Activated CD8-positive, alpha-beta memory T cell treated with anti-CD3 and anti-CD28 coated beads, Interleukin-2, amount 50 U/mL, for 48 hours (primary cell): Measurements from ENCODE around the gene TMEM72.
"Not testable (repeated sequence)": the region's sequence is repeated elsewhere in the genome, so short reads cannot be mapped to it uniquely, and the experiment has no call there.

Experiments
- DNase-seq: peaks from one replicate; pipeline ENCODE4 v3.0.0-alpha.2; 2020

The TMEM72 gene

DNA sequence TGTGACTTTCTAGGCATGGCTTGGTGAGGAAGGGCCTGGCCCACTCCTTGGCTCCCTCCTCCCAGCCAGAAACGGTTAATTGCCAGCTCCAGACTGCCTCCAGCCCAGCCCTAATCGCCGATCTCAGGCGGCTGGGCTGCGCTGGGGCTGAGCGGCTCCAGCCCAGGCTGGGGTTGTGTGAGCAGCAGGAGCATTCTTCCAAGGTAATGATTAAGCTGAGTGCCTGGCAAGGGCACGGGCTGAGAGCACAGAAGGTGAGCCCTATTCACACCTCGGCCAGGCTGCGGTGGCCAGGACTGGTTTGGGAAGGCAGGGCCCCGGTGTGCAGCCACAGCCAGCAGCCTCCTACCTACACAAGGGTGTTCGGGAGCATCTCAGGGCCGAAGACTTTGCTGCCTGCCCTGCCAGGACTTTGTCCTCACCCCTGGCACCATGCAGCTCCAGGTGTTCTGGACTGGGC, at the start of gene TMEM72:
TMEM72 (plus strand) TSS at position 257 of the 460 bp plus-strand sequence; CDS start at position 433, 176 bp downstream.
- no peak for DNase-seq

DNA sequence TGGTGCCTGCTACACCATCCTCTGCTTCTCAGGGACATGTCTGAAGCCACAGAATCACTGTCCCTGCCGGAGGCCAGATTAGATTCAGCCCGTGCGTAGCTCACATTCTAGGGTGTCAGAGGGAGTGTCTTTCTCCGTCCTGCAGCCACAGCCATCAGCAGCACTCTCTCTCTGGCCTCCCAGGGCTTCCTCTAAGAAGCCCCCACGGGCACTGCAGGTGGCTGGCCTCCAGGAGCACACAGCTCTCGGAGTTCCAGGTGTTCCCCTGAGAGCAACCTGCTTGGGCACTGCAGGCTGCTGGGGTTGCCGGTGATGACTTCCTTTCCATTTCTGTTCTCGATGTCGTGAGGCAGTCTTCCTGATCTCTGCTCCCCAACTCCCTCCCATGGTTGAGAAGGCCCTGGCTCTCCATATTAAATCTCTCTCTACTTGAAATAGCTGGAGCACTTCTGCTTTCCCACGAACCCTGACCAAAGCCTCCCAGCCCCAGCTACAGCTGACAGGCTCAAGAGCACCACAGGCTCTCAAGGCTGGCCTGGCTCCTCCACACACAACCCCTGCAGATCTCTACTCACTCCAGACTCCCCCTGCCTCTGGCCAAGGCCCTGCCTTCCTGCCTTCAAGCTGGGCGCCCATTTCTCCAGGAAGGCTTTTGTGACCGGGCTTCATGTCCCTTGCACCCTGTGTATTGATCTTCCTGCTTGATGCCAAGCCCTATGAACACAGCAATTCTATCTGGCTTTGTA, 49.0 kb upstream of the TMEM72 start:
- no peak for DNase-seq

DNA sequence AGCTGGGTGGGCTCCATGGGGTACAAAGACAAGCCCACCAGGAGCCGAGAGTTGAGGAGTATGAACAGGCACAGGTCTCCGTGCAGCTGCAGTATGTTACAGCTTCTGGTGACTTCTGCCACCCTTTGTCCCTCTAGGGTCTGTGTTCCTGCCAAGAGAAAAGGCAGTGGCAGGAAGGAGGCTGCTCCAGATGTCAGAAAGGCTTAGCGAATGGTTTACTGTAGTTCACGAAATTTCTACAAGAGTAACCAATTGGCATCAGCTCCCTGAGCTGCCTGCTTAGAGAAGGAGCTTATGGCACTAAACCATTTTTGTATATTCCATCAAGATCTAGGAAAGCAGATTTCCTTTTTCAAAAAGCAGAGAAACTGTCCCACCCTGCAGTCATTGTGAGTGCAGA, 48.2 kb upstream of the TMEM72 start:
- no peak for DNase-seq

DNA sequence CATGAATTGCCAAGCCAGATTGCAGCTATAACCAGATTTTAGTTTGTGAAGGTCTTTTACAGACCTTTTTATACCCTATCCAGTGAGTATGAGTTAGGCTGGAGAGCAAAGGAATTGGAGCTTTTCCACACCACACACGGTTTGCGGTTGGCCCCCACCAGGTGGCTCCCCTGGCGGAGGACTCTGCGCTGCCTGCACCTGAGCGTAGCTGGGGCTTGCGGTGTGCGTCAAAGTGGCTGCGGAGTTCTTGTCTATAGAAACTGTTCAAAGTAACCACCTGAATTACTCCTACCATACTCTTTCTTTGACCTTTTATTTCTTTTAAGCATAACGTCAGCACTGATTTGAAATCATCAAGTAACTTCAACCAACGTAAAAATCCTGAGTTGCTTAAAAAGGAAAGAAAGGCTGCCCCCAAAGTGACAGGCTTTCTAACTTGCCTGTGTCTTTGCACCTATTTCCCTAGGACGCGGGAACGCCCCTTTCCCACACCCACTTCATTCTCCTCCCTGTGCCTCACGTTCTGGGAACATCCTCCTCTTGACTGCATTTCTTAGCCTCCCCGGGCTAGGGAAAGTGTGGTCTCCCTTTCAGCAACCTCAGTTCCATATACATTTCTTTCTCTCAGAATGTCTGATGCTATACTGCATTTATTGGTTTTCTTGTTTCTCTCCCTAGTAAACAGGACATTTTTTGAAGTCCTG, 47.6 kb upstream of the TMEM72 start:
- DNase-seq: no peak

DNA sequence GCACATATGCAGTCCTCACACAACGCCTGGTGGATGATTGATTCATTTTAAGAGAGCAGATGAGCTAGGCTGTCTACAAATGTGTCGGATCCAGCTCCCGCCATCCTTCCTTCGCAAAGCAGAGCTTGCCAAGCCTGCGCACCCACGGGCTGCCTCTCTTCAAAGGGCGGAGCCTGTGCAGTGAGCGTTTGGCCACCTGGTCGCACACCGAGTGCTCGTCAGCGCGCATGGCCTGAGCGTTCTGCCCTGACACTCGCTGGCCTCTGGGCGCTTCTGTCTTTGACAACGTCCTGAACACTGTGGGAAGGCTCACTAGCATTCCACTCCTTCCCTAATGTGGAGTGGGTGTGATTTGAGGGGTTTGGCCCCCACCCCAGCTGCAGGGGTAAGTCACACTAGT, 47.1 kb upstream of the TMEM72 start:
- no peak for DNase-seq

DNA sequence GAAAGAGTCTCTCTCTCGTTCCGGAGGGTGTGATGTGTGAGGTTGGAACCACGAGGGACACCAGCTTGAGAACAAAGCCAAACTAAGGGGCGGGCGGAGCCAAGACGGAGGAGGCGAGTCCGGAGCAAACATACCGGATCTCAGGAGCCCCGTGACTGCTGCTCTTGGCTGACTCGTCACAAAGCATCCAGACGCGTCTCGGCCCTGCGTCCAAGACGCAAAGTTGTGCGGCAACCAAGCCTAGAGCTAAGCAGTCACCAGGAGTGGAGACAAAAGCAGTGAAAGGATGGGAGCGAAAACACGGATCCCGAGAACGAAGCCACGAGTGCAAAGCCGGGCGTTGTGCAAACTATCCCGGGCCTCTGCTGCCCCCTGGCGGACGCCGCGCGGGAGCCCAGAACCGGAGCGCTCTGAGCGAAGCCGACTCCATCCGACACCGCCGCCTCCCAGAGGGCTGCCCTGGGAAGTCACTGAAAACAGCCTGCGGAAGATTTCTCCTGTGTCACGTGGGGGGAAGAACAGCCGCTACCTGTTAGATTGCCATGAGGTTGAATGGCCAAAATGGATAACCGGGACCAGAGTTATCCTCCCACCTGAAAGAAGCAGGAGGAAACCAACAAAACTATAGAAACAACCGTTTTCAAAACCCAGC, 46.4 kb upstream of the TMEM72 start:
- DNase-seq: peak; percentile 98

DNA sequence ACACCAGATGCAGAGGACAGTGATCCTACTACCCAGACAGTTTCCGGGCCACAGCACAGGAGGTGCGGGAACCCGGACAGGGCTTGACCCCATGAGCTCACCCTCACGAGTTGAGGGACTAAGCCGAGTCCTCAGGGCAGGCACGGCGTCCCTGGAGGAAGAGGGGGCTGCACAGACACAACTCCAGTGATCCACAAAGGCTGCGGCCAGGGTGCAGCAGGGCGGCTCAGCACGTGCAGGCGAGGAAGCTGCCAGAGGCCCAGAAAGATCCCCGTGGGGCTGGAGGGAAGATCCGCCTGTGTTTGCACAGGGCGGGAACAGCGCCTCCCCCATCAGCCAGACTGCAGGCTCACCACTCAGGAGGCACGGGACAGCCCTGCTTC, 45.9 kb upstream of the TMEM72 start:
- no peak for DNase-seq

DNA sequence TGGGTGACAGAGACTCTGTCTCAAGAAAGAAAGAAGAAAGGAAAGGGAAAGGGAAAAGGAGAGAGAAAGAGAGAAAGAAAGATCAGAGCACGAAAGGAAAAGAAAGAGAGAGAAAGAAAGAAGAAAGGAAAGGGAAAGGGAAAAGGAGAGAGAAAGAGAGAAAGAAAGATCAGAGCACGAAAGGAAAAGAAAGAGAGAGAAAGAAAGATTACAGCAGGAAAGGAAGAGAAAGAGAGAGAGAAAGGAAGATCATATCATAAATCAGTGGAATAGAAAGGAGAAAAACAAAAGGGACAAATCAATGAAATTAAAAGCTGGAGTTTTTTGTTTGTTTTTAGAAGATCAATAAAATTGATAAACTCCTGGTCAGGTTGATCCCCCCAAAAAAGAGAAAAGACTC, 44.8 kb upstream of the TMEM72 start:
- DNase-seq: not testable (repeated sequence)

DNA sequence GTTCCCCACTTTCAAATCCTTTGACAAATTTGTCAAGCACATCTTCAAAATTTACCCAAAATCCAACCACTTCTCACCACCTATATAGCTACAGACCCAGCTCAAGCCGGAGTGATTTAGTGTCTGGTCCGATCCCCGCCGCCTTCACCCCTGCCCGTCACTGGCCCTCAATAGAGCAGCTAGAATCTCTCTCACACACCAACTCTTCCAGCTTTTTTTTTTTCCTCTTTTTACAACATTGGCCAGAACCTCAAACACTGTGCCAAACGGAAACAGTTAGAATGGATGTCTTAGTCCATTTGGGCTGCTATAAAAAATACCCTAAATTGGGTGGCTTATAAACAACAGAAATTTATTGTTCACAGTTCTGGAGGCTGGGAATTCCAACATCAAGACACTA, 41.1 kb upstream of the TMEM72 start:
- DNase-seq: no peak

DNA sequence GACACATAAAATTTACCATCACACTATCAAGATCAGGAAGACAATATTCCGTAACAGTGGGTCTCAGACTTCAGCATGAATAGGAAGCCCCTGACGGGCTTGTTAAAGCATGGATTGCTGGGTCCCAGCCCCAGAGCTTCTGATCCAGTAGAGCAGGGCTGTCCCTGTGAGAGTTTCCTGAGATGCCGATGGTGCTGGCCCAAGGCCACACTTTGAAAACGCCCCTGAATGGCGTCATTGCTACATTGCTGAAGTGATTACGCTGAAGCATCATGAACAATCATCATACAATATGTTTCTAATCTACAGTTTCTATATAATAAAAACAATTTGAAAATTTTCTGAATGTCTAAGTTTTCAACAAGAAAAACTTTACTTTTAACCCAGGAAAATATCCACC, 38.0 kb upstream of the TMEM72 start:
- no peak for DNase-seq

DNA sequence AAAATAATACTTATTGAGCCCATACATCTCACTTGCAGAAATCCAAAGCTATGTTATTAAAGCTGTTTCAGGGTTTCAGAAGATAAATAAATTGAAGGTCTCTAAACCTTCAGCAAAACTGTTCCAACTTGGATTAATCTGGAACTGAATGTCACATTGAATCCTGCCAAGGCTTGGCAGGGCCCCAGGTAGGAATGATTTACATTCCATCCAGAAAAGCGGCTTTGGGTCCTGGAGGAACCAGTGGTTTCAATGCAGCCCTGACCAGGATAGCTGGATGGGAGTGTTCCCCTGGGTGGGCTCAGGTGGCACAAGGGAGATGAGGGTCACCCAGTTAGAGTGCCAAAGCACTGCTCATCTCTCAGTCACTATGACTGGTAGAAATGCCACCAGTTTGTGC, 37.0 kb upstream of the TMEM72 start:
- no peak for DNase-seq

DNA sequence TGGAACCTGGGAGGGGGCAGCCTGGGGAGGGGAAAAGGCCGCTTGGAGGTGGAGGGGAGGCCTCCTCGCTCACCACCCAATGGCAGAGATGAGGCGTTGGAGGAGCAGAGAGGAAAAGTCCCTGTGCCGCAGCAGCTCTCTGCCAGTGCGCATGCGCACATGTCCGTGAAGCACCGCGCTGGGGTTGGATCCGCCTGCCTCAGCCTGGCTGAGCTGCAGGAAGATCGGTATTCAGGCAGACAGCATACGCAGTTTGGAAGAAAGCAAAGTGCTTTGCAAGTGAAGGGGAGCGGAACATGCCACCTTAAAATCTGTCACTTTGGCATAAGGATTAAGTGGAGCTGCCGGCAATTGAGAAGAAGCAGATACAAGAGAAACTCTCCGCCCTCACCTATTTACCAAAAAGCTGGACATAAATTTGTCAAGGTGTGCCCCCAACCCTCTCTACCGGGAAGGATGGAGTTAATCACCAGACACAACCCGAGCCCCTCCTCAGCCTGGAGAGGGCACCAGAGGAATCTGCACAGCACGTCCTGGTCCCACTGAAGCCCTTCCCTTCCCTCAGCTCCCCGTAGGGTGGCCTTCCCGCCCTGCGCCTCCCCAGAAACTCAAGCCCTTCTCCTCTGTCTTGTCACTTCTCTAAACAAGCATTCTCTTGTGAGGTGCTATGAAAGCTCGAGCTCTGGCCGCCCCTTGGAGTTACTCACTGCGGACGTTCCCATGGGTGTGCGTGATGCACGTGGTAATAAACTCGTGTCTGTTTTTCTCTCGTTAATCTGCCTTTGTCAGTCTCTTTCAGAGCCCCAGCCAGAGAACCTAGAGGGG, 32.2 kb upstream of the TMEM72 start:
- DNase-seq: peak; percentile 86

DNA sequence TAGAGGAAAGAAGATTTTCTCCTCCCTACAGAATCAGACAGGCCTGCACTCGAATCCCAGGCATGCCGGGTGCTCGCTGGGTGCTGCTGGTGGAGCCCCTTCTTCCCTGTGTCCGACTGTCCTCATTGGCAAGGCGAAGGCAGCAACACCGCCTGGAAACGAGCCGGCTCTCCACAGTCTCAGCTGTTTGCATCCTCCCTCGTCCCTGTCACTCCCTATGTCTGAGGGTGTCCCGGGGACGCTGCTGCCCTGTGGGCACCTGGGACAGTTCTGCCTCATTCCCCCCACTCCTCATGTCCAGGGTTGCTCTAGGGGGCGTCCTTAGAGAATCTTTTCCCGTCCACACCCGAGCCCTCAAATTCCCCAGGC, 31.6 kb upstream of the TMEM72 start:
- DNase-seq: no peak

DNA sequence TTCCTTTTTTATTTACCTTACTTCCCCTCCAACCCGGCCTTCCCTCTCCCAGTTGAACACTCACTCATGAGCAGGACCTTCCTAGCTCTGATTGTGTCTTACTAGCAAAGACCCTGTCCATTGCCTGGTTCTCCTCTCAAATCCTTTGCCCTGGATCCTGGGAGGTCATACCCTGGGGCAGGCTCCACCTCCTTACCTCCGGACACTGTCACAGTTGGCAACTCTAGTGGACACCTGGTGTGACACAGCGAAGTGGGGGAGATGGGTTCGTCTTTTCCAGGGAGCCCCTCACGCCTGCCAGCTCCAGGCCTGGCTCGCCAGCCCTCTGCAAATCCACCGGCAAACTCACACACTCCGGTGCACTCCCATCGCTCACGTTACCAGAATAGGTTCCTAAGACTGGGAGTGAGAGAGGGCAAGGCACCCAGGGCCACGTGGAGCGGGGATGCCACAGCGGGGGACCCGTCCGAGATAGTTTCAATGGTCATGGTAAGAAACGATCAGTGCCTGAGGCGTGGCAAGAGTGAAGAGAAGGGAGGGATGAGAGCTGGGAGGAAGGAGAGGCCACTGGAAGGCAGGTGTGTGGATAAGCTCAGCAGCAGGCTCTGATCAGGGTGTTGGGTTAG, 30.9 kb upstream of the TMEM72 start:
- DNase-seq: no peak

DNA sequence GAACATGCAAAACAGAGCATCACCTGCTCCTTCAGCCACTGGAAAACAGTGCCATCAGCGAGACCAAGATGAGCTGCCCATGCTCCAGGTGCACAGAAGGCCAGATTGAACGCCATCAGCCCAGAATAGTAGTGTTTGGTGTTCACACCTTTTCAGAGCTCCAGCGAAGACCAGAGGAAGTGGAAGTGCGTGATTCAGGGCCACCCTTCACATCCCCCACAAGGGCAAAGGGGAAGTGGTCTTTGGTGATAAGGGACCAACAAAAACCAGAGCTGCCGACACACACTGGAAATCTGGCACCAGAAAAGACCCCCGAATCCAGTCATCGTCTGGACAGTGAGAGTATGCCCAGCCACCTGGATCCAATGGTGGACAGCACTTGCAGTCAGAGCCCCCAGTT, 29.5 kb upstream of the TMEM72 start:
- no peak for DNase-seq

DNA sequence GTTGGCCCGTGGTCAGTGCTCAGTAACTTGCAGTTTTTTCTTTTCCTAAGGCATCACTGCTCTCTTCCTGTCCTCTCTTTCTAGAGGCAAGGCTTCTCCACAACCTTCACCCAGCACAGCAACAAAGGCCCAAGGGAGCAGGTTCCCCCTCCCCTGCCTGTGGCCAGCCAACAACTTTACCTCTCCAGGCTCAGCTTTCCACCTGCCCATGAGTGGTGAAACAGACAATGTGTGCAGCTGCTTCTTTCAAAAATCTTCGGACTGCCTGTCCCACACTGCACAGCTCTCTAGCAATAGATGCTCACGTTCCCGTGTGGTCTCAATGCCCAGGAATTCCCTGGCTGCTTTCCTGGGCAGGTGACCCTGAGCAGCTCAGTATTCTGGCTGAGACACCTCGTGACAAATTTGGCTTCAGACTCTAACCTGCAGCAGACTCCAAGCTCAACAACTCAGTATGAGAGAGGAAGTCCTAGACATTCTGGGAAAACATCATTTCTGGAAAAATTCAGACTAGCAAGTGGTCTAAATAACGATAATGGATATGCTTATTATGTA, 28.9 kb upstream of the TMEM72 start:
- DNase-seq: no peak

DNA sequence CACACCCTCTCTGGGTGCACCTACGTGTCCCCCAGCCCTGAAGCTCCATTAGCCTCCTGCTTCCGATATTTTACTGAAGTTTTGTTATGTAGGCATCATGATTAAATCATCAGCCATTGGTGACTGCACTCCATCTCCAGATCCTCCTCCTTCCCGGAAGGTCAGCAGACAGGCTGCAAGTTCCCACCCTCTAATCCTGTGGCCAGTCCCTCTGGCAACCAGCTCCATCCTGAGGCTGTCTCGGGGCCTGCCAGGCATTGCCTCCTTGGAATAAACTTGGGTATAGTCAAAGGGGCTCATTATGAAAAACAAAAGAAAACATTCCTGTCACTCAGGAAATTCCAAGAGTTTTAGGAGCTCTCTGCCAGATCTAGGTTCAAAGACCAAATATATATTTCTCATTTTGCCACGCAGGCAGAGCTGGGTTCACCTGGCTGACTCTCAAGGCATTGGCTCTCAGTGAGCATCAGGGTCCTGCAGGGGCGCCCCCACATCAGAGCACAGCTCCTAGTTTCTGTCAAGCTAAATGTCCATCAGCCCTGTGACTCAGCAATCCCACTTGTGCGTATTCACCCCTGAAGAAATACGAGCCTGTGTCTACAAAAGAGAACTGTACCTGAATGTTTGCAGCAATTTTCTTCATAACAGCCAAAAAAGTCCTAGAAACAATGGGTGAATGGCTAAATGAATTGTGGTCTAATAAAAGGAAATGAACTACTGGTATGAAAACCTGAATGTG, 27.4 kb upstream of the TMEM72 start:
- DNase-seq: no peak

DNA sequence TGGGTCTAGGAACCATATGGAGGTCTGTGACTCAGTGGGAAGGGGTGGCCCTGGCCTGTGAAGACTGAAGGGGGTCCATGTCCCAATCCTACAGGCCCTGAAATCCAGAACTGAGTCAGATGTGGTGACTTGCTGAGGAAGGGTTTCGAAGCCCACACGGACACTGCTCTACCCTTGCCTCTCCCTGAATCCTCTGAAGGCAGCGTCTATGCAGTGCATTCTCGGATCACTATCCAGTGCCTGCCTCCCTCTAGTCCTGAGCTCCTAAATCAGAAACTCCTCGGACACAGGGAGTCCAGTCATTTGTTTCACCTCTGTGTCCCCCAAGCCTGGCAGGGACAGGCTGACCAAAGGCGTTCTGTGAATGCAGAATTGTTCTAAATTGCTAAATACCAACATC, 25.4 kb upstream of the TMEM72 start:
- no peak for DNase-seq

DNA sequence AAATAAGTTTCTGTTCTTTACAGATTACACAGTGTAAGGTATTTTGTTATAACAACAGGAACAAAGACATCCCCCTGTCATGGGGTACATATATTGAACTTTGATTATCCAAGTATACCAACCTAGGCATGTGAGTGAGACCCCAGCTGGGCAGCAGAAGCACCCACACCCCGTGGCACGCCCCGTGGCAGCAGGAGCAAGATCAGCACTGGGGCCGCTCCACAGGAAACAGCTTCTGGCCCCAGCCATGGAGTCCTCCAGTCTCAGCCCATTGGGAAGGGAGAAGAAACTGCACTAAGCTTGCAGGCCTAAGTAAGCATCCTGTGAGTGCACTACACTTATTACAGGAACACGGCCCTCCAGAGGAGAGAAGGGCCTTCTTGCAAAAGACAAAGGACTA, 24.2 kb upstream of the TMEM72 start:
- DNase-seq: no peak

DNA sequence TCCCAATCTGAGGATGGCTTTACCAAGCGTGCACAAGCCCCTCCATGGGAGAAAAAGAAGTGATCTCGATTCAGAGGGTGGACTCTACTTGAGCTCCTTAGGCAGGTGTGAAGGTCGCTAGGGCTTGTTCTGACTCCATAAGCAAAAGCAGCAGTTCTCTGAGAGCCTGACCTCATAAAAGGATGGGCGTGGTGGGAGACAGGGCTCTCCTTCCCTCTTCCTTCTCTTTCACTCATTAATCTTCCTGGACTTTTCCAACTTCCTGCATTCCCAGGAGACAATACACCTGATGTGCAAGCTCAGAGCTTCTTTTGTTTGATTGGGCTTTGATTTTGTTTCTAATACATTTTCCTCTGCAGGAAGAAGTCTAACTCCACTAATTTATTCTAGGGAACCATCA, 22.3 kb upstream of the TMEM72 start:
- DNase-seq: no peak

DNA sequence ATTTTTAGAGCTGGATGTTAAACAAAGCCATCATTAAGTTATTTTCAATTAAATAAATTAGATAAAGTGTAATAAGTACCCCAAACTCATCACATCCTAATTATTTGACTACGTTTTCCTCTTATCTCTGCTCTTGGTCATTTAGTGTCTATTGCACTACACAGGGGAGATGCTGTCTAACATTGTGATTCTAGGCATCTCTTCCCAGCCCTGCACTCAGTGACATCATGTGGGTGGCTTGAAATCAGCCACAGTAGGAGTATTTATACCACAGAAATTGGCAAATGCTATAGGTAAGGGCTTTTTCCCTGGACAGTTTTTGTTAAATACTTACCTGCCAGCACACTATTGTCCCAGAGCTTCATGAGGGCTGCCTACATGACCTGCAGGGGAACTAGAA, 21.3 kb upstream of the TMEM72 start:
- no peak for DNase-seq
